Activated CD8-positive, alpha-beta memory T cell treated with anti-CD3 and anti-CD28 coated beads, Interleukin-2, amount 50 U/mL, for 1 hour (primary cell): Measurements from ENCODE around the gene FAR1.

ENCODE experiments used
- DNase-seq: peaks from one replicate; pipeline ENCODE4 v3.0.0-alpha.2; 2020; ENCODE audit errors: extremely low read depth

The FAR1 gene

GRCh38 chr11:13669544-13670488 is 1.3 kb downstream of the FAR1 start:
- DNase-seq = no peak

DNA sequence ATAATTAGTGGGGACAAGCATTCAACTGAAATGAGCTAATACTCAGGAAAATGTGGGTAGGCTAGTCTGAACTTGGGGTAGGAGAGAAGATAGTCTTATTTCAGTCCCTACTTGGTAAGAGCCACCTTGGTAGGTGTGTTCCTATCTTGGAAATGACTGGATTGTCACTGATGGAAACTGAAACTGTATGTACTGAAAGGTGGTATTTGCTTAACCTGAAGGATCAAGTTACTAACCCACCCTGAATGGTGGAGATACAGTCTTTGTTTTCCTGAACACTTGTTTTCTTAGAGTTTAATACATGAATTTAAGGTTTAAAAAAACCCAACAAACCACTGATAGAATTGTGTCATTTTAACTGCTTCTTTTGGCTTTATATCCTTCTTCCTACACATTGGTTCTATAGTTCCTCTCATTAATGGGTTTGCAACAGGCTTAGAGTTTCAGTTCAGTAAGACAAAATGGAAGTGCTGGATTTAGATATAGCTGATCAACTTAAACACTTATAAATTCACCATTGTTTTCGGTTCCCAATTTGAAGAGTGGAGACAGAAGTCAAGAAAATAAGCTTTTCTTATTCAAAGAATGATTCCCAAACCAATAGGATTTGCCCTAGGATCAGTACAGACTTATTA is 4.2 kb downstream of the FAR1 start:
- no peak for DNase-seq

DNA sequence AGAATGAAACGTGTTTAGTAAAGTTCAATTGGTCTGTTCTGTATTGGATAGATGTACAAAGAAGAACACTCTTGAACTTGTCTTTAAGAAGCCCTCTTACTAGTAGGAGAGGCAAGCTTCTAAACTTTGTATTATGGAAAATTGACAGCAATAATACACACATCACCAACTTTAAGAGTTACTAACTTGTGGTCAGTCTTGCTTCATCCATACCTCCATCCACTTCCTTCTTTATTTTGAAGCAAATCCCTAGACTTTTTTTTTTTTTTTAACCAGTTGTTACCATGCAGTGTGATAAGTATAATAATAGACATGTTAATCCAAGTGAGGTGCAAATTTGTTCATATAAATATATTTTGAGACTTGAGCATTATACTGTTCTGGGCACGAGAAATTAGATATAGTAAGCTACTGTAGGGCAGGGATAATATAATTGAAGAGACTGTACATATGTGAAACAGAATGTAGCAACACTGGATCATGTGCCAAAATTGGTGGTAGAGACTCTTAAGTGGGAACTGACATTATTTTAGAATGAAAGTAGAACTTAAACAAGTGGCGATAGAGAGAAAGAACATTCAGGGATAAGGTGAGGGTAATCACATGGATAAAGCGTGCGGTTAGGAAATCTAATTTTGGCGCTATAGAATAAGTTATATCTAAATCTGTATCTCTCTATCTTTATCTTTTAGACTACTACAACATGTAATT is 6.5 kb downstream of the FAR1 start:
- no peak for DNase-seq

- DNase-seq = no peak
These were observed 8.1 kb downstream of the FAR1 start for GRCh38 chr11:13676576-13676975.

- no peak for DNase-seq
These were observed 11.3 kb downstream of the FAR1 start for GRCh38 chr11:13679768-13680167.

DNA sequence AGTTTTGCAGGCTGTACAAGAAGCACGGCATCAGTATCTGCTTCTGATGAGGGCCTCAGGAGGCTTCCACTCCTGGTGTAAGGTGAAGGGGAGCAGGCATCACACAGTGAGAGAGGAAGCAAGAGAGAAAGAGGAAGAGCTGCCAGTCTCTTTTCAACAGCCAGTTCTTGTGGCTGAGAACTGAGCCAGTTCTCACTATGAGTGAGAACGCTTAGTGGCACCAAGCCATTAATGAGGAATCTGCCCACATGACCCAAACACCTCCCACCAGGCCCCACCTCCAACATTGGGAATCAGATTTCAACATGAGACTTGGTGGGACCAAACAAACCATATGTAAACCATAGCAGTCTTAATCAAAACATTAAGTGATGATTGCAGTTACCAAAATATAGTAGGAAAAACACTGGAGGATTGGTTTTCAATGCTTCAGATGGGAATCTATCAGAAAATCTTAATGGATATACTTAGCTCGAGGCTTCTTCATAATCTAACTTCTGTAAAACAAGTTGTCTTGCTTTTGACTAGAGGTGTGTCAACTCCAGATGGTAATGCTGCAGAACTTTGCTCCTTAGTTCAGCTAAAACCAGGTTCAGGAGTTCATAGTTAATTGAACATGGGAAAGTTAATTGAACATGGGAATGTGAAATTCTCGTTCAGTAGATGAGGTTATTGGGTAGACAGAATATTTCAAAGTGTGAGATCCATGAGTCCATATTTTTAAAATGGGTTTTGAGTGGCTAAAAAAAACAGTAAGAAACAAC is 12.2 kb downstream of the FAR1 start:
- DNase-seq = no peak

- no peak for DNase-seq
These were observed 13.0 kb downstream of the FAR1 start for GRCh38 chr11:13681446-13681845.

GRCh38 chr11:13682212-13682611 is 13.7 kb downstream of the FAR1 start:
- no peak for DNase-seq

DNA sequence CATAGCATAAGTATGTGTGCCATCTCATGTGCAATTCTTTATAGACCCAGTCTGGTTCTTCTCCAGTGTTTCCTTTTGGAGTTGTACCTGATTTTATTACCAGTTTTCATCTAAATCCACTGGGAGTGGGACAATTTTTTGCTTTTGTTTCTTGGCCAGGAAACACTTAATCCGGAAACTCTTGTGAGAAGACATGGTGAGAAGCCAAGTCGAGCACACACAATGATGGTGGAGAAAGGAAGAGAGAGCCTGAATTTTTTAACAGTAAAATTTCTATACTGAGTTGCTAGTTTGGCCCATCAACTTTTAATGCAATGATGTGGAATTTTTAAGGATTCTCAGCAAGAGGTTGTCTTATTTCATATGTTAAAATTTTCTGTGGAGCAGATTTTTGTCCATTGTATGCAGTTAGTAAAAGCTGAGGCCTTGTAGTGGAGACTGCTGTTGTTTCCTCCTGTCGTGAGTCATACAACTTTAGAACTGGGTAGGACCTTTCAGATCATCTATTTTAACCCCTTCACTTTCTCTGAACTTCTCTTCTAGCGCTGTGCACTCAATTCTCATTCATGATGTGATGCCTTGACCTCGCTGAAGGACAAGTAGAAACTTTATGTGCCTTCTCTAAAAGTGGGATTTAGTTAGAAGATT is 17.1 kb downstream of the FAR1 start:
- no peak for DNase-seq

DNA sequence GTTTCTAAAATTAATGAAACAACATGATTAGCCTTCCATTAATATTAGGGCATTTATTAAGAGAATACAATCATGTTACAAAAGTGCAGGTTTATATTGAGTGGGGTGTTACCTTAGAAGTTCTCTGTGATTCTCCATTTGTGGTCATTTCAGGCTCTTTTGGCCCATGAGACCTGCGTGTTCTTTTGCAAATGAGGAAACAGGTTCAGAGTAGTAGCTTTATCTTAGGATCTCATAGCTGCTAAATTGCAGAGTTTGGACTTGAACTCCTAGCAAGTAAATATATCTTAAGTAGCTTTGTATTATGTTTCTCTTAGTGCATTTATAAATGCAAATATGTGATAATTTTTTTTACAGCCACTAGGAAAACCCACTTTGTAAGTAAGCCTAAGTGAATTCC is 18.3 kb downstream of the FAR1 start:
- no peak for DNase-seq

DNA sequence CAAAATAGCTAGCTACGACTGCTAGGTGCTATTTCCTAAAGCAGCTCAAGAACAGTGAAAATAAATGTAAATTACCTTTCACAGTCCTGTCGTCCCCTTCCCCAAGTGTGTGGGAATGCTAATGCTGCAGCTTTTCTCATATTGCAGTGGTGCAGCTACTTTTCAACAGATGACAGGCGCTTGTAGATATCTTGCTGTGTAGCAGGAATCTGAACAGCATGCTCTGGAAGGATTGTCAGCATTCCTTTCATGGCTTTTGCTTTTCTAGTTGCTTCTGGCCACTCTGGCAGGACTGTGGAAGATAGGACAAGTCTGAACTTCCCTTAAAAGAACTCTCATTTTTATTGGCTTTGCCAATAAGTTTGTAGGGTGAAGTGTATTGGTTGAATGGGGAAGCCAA is 18.8 kb downstream of the FAR1 start:
- DNase-seq = no peak

GRCh38 chr11:13691286-13691899 is 22.9 kb downstream of the FAR1 start:
- DNase-seq = no peak

DNA sequence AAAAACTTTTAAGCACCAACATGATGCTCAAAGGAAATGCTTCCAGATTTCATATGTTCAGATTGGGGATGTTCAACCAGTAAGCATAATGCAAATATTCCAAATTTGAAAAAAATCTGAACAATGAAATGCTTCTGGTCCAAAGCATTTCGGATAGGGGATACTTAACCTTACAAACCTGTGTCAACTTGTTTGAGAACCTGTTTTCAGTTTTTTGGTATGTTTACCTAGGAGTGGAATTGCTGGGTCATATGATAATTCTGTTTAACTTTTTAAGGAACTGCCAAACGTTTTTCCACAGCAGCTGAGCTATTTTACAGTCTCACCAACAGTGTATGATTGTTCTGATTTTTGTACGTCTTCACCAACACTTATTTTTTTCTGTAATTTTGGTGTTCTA is 23.7 kb downstream of the FAR1 start:
- no peak for DNase-seq

GRCh38 chr11:13694115-13694514 is 25.6 kb downstream of the FAR1 start:
- no peak for DNase-seq

DNA sequence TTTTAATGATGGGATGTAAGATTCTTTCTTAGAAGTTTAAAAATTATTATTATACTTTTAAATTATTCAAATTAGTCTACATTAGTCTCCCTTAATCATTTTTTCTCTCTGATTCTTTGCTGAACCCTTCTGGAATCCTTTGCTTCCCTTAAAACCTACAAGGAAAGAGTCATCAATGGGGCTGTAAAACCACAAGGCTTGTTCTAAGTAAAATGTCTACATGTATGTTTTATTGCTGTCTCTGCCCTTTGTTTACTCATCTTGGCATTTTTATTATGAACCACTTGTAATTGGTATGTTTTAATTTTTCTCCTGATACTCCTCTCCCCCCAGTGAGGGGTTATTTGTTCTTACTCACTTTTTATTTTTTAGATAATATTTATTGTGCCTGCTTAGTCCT is 27.4 kb downstream of the FAR1 start:
- DNase-seq = no peak

- no peak for DNase-seq
These were observed 29.2 kb downstream of the FAR1 start for GRCh38 chr11:13697710-13698109.

- no peak for DNase-seq
These were observed 29.7 kb downstream of the FAR1 start for GRCh38 chr11:13698132-13698531.

DNA sequence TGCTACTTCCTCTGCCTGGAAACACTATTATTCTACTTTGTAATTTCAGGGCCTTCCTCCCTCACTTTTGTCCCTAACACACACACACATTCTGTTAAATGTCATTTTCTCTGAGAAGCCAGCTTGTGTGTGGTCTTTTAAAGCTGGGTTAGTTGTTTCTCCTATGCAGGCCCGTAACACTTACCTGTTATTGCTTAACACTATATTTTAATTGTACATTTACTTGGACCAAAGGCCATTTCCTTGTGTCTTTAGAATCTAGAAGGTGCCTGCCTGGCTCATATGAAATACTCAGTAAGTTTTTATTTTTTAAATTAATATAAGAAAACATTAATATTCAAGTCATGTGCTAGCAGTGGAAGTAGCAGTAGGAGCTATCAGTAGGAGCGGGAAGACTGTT is 30.6 kb downstream of the FAR1 start:
- DNase-seq = no peak

GRCh38 chr11:13699870-13700269 is 31.4 kb downstream of the FAR1 start:
- DNase-seq = no peak

- no peak for DNase-seq
These were observed 33.0 kb downstream of the FAR1 start for GRCh38 chr11:13701506-13701905.

GRCh38 chr11:13702071-13702470 is 33.6 kb downstream of the FAR1 start:
- DNase-seq = no peak
